ENCODE measurements around the gene NTN4.

The NTN4 gene

DNA sequence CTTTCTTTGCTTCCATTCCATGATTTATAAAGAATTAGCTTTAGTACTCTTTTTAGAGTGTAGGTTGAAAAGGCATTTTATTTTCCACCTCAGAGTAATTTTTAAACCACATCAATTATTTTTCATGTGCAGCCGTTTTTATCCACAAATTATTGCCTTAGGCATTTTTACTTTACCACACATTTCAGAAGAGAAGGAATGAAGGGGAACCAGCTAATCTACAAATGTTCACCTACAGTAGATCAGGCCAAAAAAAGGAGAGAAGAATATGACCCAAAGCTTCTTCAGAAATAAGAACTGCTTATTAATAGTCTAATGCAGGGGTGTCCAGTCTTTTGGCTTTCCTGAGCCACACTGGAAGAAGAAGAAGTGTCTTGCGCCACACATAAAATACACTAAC, 19.8 kb upstream of the NTN4 start:
- DNase-seq (ENCODE audit: extremely low read depth, insufficient read length) = no peak
- H3K36me3 ChIP-seq (ENCODE audit: control insufficient read depth, insufficient read depth, low read length) = no peaks in the 10 kb centered on the region
- no peaks in the 10 kb centered on the region for H3K27me3 ChIP-seq (replicated peaks; ENCODE audit: control insufficient read depth, insufficient read depth, low read length)
- no peak overlapping the region for H3K4me3 ChIP-seq (replicated peaks; ENCODE audit: low read depth, low read length)
- TF ChIP-seq, protein P1, sequence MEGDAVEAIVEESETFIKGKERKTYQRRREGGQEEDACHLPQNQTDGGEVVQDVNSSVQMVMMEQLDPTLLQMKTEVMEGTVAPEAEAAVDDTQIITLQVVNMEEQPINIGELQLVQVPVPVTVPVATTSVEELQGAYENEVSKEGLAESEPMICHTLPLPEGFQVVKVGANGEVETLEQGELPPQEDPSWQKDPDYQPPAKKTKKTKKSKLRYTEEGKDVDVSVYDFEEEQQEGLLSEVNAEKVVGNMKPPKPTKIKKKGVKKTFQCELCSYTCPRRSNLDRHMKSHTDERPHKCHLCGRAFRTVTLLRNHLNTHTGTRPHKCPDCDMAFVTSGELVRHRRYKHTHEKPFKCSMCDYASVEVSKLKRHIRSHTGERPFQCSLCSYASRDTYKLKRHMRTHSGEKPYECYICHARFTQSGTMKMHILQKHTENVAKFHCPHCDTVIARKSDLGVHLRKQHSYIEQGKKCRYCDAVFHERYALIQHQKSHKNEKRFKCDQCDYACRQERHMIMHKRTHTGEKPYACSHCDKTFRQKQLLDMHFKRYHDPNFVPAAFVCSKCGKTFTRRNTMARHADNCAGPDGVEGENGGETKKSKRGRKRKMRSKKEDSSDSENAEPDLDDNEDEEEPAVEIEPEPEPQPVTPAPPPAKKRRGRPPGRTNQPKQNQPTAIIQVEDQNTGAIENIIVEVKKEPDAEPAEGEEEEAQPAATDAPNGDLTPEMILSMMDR (IDR thresholded peaks at IDR 0.05; ENCODE audit: insufficient read depth, low read length, poor library complexity, severe bottlenecking) = no peak

DNA sequence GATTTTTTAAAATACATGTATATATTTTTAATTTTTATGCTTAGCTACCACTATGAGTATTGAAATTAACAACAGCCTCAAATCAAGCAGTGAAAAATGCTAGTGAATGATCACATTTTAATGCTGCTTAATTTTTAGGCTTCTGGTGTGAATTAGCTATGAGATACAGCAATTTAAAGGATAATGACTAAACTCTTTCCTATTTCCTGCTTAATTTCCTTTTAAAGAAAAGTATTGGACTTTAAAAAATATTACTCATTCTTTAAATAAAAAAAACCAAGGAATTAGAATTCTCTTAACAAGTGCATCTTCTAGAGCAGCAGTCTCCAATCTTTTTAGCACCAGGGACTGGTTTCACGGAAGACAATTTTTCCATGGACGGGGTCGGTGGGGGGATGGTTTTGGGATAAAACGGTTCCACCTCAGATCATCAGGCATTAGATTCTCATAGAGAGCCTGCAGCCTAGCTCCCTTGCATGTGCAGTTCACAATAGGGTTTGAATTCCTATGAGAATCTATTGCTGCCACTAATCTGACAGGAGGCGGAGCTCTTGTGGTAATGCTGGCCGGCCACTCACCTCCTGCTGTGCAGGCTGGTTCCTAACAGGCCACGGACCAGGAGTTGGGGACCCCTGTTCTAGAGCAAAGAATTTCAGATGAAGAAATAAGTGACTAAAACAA, 18.6 kb upstream of the NTN4 start:
- TF ChIP-seq, protein P1 (IDR thresholded peaks at IDR 0.05; ENCODE audit: insufficient read depth, low read length, poor library complexity, severe bottlenecking) = no peak
- Histone ChIP-seq H3K27me3 (replicated peaks; ENCODE audit: control insufficient read depth, insufficient read depth, low read length) (no peaks in the 10 kb centered on the region), H3K36me3 (ENCODE audit: control insufficient read depth, insufficient read depth, low read length) (no peaks in the 10 kb centered on the region), H3K4me3 (replicated peaks; ENCODE audit: low read depth, low read length) (no peak overlapping the region)
- no peak for DNase-seq (ENCODE audit: extremely low read depth, insufficient read length)

DNA sequence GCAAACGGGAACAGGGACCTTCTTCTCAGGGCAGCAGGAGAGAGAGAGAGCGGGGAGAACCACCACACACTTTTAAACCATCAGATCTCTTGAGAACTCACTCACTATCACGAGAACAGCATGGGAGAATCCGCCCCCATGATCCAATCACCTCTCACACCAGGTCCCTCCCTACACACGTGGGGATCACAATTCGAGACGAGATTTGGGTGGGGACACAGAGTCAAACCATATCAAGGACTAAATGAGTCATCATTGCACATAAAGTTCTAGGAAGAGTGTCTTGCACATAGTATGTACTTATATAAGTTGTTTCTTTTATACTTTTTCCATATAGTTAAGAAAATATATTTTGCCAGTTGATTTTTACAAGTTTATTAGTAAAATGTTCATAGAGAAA, 17.6 kb upstream of the NTN4 start:
- TF ChIP-seq, protein P1 (IDR thresholded peaks at IDR 0.05; ENCODE audit: insufficient read depth, low read length, poor library complexity, severe bottlenecking) = no peak
- no peak for DNase-seq (ENCODE audit: extremely low read depth, insufficient read length)
- no peaks in the 10 kb centered on the region for H3K36me3 ChIP-seq (ENCODE audit: control insufficient read depth, insufficient read depth, low read length)
- H3K4me3 ChIP-seq (replicated peaks; ENCODE audit: low read depth, low read length) = no peak overlapping the region
- H3K27me3 ChIP-seq (replicated peaks; ENCODE audit: control insufficient read depth, insufficient read depth, low read length) = no peaks in the 10 kb centered on the region

DNA sequence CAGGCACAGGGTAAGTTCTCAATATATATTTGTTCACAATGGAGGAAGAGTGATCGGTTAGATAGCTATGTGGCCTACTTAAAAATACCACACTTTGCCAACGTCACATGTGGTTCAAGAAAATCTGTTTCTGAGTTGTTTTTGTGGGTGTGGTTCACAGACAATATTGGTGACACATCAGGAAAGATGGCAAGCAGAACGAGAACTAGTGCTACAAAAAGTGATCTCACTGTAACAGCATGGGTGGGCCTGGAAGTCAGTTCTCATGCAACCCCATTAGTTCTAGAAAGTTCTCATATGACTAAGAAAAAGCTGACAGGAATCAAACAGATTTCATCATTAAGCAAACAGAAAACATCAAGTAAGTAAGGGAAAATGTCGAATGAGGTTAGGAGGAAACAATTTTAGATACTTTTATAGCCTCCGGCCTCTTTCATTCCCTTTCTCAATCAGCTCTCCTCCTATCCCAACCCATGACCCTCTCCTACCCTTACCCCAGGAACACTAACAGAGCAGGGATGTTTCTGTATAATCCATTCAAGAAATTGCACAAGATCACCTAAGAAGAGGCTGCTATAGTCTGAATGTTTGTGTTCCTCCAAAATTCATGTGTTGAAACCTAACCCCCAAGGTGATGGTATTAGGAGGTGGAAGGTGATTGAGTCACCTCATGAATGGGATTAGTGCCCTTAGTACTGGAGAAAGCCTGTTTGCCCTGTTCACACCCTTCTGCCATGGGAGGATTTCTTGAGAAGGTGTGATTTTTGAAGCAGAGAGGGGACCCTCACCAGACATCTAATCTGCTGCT, 15.5 kb upstream of the NTN4 start:
- Histone ChIP-seq H3K4me3 (replicated peaks; ENCODE audit: low read depth, low read length) (no peak overlapping the region), H3K36me3 (ENCODE audit: control insufficient read depth, insufficient read depth, low read length) (no peaks in the 10 kb centered on the region), H3K27me3 (replicated peaks; ENCODE audit: control insufficient read depth, insufficient read depth, low read length) (no peaks in the 10 kb centered on the region; the same call in 1 of the 2 replicates)
- DNase-seq (ENCODE audit: extremely low read depth, insufficient read length) = no peak
- TF ChIP-seq, protein P1 (IDR thresholded peaks at IDR 0.05; ENCODE audit: insufficient read depth, low read length, poor library complexity, severe bottlenecking) = no peak

DNA sequence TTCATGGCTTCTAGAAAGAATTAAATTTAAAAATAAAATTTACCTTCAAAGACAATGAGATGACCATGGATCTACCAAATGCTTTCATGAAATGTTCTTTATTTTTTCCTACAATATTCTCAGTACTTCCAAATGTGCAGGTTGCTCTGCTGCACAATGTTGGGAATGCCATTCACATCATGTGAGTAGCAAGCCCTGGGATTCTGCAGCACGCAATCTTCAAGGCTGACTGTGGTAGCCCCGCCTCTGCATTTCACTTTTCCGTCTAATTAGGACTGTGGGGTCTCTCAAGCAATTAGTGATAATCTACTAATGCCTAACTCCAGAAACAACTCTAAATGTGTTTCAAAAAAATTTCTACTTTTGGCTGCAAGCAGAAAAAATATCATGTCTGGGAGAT, 13.7 kb upstream of the NTN4 start:
- TF ChIP-seq, protein P1 (IDR thresholded peaks at IDR 0.05; ENCODE audit: insufficient read depth, low read length, poor library complexity, severe bottlenecking) = no peak
- no peaks in the 10 kb centered on the region for H3K36me3 ChIP-seq (ENCODE audit: control insufficient read depth, insufficient read depth, low read length)
- H3K4me3 ChIP-seq (replicated peaks; ENCODE audit: low read depth, low read length) = no peak overlapping the region

More for the DNA sequence above, 13.7 kb upstream of the NTN4 start:
- DNase-seq (ENCODE audit: extremely low read depth, insufficient read length) = no peak
- no peaks in the 10 kb centered on the region; the same call in 1 of the 2 replicates for H3K27me3 ChIP-seq (replicated peaks; ENCODE audit: control insufficient read depth, insufficient read depth, low read length)
